ENCODE data around the gene DOCK2.

The DOCK2 gene

GRCh38 chr5:169602535-169602934 lies 34.5 kb upstream of the DOCK2 start:
- no peak overlapping the region for H2AFZ ChIP-seq (ENCODE audit: low read length)
- H4K20me1 ChIP-seq (ENCODE audit: insufficient read depth, low read length, poor library complexity, severe bottlenecking): no peaks in the 10 kb centered on the region
- H3F3A ChIP-seq (ENCODE audit: low read depth): no peaks in the 10 kb centered on the region
- no peak overlapping the region for H3K9ac ChIP-seq (ENCODE audit: low read depth, low read length, poor library complexity, severe bottlenecking)
- H3K4me3 ChIP-seq (ENCODE audit: low read length, poor library complexity, severe bottlenecking): no peak overlapping the region
- no peaks in the 10 kb centered on the region for H3K27me3 ChIP-seq (ENCODE audit: insufficient read depth, low read length, poor library complexity, severe bottlenecking)
- no peaks in the 10 kb centered on the region for H3K4me1 ChIP-seq (ENCODE audit: insufficient read depth, low read length, poor library complexity, severe bottlenecking)
- no peak for TF ChIP-seq CTCF (conservative IDR thresholded peaks at IDR 0.05; ENCODE audit: low read length)
- TF ChIP-seq EZH2phosphoT487 (IDR thresholded peaks at IDR 0.05; ENCODE audit: borderline replicate concordance): no peak
- H3K36me3 ChIP-seq (ENCODE audit: insufficient read depth, low read length): peaks cover 15% of the 10 kb centered on the region; the same call in 1 of the 2 replicates
- no peaks in the 10 kb centered on the region for H3K9me2 ChIP-seq (replicated peaks; ENCODE audit: low read depth, low read length)
- H3K9me3 ChIP-seq (ENCODE audit: insufficient read depth, low read depth, low read length): no peaks in the 10 kb centered on the region
- no peaks in the 10 kb centered on the region for H3K79me2 ChIP-seq (ENCODE audit: insufficient read depth, low read length)
- H3K4me2 ChIP-seq (ENCODE audit: low read depth, low read length, poor library complexity, severe bottlenecking): no peak overlapping the region

GRCh38 chr5:169606279-169606678 lies 30.8 kb upstream of the DOCK2 start:
- Histone ChIP-seq H3K9me2 (replicated peaks; ENCODE audit: low read depth, low read length) (no peaks in the 10 kb centered on the region), H3K36me3 (ENCODE audit: insufficient read depth, low read length) (peaks cover 5% of the 10 kb centered on the region; the same call in 1 of the 2 replicates), H3K79me2 (ENCODE audit: insufficient read depth, low read length) (no peaks in the 10 kb centered on the region), H4K20me1 (ENCODE audit: insufficient read depth, low read length, poor library complexity, severe bottlenecking) (no peaks in the 10 kb centered on the region), H3K27me3 (ENCODE audit: insufficient read depth, low read length, poor library complexity, severe bottlenecking) (no peaks in the 10 kb centered on the region), H3F3A (ENCODE audit: low read depth) (no peaks in the 10 kb centered on the region), H3K4me1 (ENCODE audit: insufficient read depth, low read length, poor library complexity, severe bottlenecking) (no peaks in the 10 kb centered on the region), H3K4me2 (ENCODE audit: low read depth, low read length, poor library complexity, severe bottlenecking) (no peak overlapping the region), H3K9me3 (ENCODE audit: insufficient read depth, low read depth, low read length) (no peaks in the 10 kb centered on the region), H3K4me3 (ENCODE audit: low read length, poor library complexity, severe bottlenecking) (no peak overlapping the region), H2AFZ (ENCODE audit: low read length) (no peak overlapping the region), H3K9ac (ENCODE audit: low read depth, low read length, poor library complexity, severe bottlenecking) (no peak overlapping the region)
- TF ChIP-seq EZH2phosphoT487 (IDR thresholded peaks at IDR 0.05; ENCODE audit: borderline replicate concordance): no peak
- no peak for TF ChIP-seq CTCF (conservative IDR thresholded peaks at IDR 0.05; ENCODE audit: low read length)

GRCh38 chr5:169607882-169608281 lies 29.2 kb upstream of the DOCK2 start:
- no peak overlapping the region for H2AFZ ChIP-seq (ENCODE audit: low read length)
- H3K36me3 ChIP-seq (ENCODE audit: insufficient read depth, low read length): no peaks in the 10 kb centered on the region; the same call in 1 of the 2 replicates
- no peaks in the 10 kb centered on the region for H3K9me3 ChIP-seq (ENCODE audit: insufficient read depth, low read depth, low read length)
- no peaks in the 10 kb centered on the region for H3K9me2 ChIP-seq (replicated peaks; ENCODE audit: low read depth, low read length)
- H3K9ac ChIP-seq (ENCODE audit: low read depth, low read length, poor library complexity, severe bottlenecking): no peak overlapping the region
- no peaks in the 10 kb centered on the region for H3K4me1 ChIP-seq (ENCODE audit: insufficient read depth, low read length, poor library complexity, severe bottlenecking)
- no peaks in the 10 kb centered on the region for H3K27me3 ChIP-seq (ENCODE audit: insufficient read depth, low read length, poor library complexity, severe bottlenecking)
- no peak overlapping the region for H3K4me3 ChIP-seq (ENCODE audit: low read length, poor library complexity, severe bottlenecking)
- no peaks in the 10 kb centered on the region for H3K79me2 ChIP-seq (ENCODE audit: insufficient read depth, low read length)
- H4K20me1 ChIP-seq (ENCODE audit: insufficient read depth, low read length, poor library complexity, severe bottlenecking): no peaks in the 10 kb centered on the region
- H3K4me2 ChIP-seq (ENCODE audit: low read depth, low read length, poor library complexity, severe bottlenecking): no peak overlapping the region
- H3F3A ChIP-seq (ENCODE audit: low read depth): no peaks in the 10 kb centered on the region
- TF ChIP-seq CTCF (conservative IDR thresholded peaks at IDR 0.05; ENCODE audit: low read length): no peak
- TF ChIP-seq EZH2phosphoT487 (IDR thresholded peaks at IDR 0.05; ENCODE audit: borderline replicate concordance): no peak

All from Loucy (cell line).